ENCODE results near the gene SLC28A1.
"Not testable (repeated sequence)": the region's sequence is repeated elsewhere in the genome, so short reads cannot be mapped to it uniquely, and the experiment has no call there.

The SLC28A1 gene, protein sequence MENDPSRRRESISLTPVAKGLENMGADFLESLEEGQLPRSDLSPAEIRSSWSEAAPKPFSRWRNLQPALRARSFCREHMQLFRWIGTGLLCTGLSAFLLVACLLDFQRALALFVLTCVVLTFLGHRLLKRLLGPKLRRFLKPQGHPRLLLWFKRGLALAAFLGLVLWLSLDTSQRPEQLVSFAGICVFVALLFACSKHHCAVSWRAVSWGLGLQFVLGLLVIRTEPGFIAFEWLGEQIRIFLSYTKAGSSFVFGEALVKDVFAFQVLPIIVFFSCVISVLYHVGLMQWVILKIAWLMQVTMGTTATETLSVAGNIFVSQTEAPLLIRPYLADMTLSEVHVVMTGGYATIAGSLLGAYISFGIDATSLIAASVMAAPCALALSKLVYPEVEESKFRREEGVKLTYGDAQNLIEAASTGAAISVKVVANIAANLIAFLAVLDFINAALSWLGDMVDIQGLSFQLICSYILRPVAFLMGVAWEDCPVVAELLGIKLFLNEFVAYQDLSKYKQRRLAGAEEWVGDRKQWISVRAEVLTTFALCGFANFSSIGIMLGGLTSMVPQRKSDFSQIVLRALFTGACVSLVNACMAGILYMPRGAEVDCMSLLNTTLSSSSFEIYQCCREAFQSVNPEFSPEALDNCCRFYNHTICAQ

DNA sequence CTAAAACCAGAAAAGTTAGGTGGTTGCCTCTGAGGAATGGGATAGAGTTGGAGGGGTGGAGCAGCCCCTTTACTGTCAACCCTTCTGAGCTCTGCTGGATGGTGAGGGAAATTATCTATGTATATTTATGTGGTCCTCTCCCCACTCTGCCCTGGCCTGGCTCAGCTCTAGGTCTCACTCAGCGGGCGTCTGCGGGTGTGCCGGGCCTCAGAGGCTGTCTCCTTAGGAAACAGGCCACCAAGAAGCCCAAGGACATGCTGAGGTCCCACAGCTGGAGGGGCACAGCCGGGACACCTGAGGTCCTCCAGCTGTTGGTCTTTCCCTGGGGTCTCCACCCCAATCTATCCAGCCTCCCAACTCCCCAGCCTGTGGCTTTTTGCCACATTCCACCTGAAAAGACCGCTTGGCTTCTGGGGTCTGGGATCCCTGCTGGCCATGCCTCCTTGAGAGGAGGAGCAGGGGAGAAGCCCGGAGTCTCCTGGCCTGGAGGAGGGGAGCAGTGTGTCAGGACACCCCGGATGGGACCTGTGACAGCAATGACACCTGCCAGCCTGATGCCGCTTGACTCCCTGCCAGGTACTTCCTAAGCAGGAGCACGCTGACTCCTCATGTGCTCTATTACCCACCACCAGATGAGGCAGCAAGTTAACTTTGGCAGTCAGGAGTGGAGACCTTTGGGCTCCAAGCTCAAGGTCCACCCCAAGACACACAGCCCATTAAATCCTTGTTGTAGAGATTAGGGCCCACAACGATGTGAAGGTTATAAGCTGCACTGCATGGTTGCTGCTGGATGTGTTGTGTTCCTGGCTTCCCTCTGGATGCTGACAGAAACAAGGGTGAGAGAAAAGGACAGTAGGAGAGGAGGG, at the start of gene SLC28A1:
Gene SLC28A1 (plus strand): TSS at position 747 of the 866 bp plus-strand sequence. CDS start 3,099 bp downstream, outside the sequence.
- in situ Hi-C loops (cut with HindIII; ENCODE audit: low pct_unique_long_range_greater_than_20kb, low sequenced_read_pairs): no loop called here
- no peak for DNase-seq (ENCODE audit: low read depth in 1 of 2, low spot score in 1 of 2)

DNA sequence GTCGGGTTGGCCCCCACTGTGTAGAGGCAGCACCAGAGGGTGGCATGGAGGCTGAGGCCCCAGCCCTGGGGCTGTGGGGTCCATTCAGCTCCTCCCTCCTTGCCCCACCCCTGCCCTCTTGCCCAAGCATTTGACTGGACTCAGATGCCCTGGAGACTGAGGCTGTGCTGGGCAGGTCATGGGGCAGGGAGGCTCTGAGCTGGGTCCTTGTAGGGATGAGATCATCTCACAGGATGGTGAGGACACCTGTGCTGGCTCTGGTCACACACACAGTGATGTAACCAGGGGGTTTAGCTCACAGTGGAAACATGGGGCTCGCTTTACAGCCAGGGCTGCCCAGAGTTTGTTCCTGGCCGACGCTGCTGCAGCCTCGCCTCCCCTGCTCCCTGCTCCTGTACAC, 49.5 kb upstream of the SLC28A1 start:
- in situ Hi-C loops (cut with HindIII; ENCODE audit: low pct_unique_long_range_greater_than_20kb, low sequenced_read_pairs): no loop called here

More for the DNA sequence above, at the start of gene SLC28A1:
- TF ChIP-seq JUND (IDR thresholded peaks at IDR 0.05; ENCODE audit: low read depth): no peak

DNA sequence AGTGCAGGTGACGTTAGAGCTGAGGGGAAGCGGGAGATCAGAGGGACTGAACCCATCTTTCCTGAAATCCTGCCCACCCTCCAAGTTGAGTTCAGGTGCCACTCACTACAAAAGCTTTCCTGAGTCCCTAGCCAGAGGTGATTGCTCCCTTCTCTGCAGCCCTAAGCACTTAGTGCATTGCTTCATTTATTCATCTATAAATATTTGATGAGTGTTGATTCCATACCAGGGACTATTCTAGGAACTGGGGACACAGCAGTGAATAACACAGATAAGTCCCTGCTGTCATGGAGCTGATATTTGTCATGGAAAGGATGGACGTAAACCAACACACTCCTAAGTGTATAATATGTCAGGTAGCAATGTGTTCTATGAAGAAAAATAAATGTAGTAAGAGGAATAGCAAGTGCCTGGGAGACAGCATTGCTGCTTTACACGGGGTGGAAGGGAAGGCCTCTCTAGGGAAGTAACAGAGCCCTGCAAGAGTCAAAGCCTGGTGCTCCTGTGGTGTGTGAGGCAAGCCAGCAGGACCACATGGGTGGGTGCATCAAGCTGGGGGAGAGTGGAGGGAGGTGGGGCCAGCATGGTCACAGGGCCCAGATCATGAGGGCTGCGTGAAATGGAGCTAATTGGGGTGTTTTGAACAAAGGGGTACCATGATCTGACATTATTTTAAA, 48.7 kb upstream of the SLC28A1 start:
- in situ Hi-C loops (cut with HindIII; ENCODE audit: low pct_unique_long_range_greater_than_20kb, low sequenced_read_pairs): no loop called here
- TF ChIP-seq JUND (IDR thresholded peaks at IDR 0.05; ENCODE audit: low read depth): no peak
- DNase-seq (ENCODE audit: low read depth in 1 of 2, low spot score in 1 of 2): no peak

More for the DNA sequence above, 49.5 kb upstream of the SLC28A1 start:
- DNase-seq (ENCODE audit: low read depth in 1 of 2, low spot score in 1 of 2): no peak
- no peak for TF ChIP-seq JUND (IDR thresholded peaks at IDR 0.05; ENCODE audit: low read depth)

DNA sequence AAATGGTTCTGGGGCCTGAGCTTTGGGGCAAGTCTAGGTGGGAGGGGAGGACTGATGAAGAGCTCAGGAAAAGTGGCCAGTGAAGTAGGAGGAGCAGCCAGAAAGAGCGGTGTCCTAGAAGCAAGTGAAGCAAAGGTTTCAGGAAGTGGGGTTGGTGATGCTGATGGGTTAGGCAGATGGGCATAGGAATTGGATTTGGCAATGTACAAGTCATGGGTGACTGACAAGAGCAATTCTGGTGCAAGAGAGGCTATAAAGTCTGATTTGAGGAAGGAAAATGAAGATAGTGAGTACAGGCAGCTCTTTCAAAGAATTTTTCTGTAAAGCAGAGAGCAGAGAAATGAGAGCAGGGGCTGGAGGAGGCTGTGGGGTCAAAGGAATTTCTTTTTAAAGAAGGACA, 47.6 kb upstream of the SLC28A1 start:
- in situ Hi-C loops (cut with HindIII; ENCODE audit: low pct_unique_long_range_greater_than_20kb, low sequenced_read_pairs): no loop called here
- no peak for TF ChIP-seq JUND (IDR thresholded peaks at IDR 0.05; ENCODE audit: low read depth)
- DNase-seq (ENCODE audit: low read depth in 1 of 2, low spot score in 1 of 2): no peak

DNA sequence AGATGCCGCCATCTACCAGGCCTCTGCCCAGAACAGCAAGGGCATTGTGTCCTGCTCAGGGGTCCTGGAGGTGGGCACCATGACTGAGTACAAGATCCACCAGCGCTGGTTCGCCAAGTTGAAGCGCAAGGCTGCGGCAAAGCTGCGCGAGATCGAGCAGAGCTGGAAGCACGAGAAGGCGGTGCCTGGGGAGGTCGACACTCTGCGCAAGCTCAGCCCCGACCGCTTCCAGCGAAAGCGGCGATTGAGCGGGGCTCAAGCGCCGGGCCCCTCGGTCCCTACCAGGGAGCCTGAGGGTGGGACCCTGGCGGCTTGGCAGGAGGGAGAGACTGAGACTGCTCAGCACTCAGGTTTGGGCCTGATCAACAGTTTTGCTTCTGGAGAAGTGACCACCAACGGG, 44.7 kb upstream of the SLC28A1 start:
- no peak for TF ChIP-seq JUND (IDR thresholded peaks at IDR 0.05; ENCODE audit: low read depth)
- in situ Hi-C loops (cut with HindIII; ENCODE audit: low pct_unique_long_range_greater_than_20kb, low sequenced_read_pairs): no loop called here
- no peak for DNase-seq (ENCODE audit: low read depth in 1 of 2, low spot score in 1 of 2)

DNA sequence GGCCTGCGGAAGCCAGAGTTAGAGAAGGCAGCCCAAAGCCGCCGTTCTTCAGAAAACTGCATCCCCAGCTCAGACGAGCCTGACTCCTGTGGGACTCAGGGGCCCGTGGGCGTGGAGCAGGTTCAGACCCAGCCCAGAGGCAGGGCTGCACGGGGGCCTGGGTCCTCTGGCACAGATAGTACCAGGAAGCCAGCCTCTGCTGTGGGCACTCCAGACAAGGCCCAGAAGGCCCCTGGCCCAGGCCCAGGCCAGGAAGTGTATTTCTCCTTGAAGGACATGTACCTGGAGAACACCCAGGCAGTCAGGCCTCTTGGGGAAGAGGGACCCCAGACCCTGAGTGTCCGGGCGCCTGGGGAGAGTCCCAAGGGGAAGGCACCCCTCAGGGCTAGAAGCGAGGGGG, 44.2 kb upstream of the SLC28A1 start:
- no peak for TF ChIP-seq JUND (IDR thresholded peaks at IDR 0.05; ENCODE audit: low read depth)
- in situ Hi-C loops (cut with HindIII; ENCODE audit: low pct_unique_long_range_greater_than_20kb, low sequenced_read_pairs): no loop called here
- no peak for DNase-seq (ENCODE audit: low read depth in 1 of 2, low spot score in 1 of 2)

DNA sequence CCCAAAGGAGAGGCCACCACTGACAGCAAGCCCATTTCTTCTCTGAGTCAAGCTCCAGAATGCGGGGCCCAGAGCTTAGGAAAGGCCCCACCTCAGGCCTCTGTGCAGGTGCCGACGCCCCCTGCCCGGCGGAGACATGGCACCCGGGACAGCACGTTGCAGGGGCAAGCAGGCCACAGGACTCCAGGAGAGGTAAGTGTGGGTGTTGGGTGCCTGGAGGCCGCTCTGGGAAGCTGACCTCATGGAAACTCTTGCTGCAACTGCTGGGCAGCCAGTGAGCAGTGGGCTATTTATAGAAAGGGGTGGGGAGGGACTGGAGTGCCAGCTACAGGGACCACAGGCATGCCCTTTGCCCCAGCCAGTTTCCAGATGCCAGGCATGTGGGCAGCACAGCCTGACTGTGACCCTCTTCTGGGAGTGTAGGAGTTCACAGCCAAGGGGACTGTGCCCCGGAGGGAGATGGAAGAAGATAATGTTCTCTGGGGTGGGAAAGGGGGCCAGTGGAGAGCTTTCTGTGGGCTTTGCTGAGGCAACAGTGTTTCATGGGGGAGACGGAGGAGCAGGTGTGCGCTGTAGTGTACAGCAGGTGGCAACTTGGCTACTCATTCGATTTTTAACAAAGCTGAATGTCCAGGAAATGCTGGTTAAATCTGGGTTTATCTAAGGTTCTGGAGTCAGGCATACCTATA, 43.6 kb upstream of the SLC28A1 start:
- no peak for TF ChIP-seq JUND (IDR thresholded peaks at IDR 0.05; ENCODE audit: low read depth)
- no peak for DNase-seq (ENCODE audit: low read depth in 1 of 2, low spot score in 1 of 2)
- in situ Hi-C loops (cut with HindIII; ENCODE audit: low pct_unique_long_range_greater_than_20kb, low sequenced_read_pairs): no loop called here

DNA sequence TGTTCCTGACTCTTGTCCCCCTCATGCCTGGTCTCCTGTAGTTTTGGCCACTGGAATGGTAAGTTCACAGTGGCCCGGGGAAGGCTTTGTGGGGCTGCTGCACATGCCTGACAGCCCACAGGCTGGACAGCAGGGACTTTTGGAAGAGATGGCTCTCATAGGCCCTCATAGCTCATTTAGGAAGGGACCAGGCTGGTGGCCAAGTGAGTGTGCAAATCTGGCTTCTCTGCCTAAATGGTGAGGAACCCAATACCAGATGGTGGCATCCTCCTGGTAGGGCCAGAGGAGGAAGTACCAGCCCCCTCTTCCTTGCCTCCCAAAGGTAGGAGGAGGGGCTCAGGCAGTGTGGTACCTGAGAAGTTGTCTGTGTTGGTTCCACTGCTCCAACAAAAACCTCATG, 41.7 kb upstream of the SLC28A1 start:
- DNase-seq (ENCODE audit: low read depth in 1 of 2, low spot score in 1 of 2): no peak
- in situ Hi-C loops (cut with HindIII; ENCODE audit: low pct_unique_long_range_greater_than_20kb, low sequenced_read_pairs): no loop called here
- no peak for TF ChIP-seq JUND (IDR thresholded peaks at IDR 0.05; ENCODE audit: low read depth)

DNA sequence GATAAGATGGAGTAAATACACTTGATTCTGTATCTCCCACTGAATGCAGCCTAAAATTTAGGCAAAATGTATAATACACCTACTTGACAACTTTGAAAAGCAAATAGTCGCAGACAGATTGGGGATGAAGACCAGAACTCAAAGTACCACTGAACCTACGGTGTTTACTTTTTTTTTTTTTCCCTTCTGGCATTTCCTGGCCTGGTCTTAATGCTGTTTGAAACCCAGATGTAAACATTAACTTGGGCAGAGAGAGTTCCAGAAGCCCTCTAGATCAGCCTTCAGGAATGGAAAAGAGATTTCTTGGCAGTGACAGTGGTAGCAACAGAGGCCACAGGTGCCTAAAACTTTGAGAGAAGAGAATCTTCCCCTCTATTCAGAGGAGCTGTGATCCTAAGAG, 39.5 kb upstream of the SLC28A1 start:
- no peak for TF ChIP-seq JUND (IDR thresholded peaks at IDR 0.05; ENCODE audit: low read depth)
- in situ Hi-C loops (cut with HindIII; ENCODE audit: low pct_unique_long_range_greater_than_20kb, low sequenced_read_pairs): no loop called here
- no peak for DNase-seq (ENCODE audit: low read depth in 1 of 2, low spot score in 1 of 2)

DNA sequence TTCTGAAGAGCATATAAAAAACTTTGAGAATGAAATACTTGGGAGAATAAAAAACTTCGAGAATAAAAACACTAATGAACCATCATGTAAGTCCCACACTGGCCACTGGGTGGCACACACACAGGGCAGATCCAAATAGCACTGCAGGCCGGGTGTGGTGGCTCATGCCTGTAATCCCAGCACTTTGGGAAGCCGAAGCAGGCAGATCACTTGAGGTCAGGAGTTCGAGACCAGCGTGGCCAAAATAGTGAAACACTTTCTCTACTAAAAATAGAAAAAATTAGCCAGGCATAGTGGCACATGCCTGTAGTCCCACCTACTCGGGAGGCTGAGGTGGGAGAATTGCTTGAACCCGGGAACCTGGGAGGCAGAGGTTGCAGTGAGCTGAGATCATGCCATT, 38.8 kb upstream of the SLC28A1 start:
- in situ Hi-C loops (cut with HindIII; ENCODE audit: low pct_unique_long_range_greater_than_20kb, low sequenced_read_pairs): not testable (repeated sequence)
- peak in 1 of 2 experiments; percentile 81 for DNase-seq (ENCODE audit: low read depth in 1 of 2, low spot score in 1 of 2)

DNA sequence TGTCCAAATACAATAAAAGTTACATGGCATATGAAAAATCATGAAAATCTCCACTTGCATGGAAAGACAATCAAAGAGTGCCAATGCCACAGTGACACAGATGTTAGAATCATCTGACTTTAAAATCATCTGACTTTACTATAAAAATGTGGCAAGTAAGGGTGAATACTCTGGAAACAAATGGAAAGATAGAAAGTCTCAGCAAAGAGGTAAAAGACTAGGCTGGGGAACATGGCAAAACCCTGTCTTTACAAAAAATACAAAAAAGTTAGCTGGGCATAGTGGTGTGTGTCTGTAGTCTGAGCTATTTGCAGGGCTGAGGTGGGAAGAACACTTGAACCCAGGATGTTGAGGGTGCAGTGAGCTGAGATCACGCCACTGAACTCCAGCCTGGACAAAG, 38.2 kb upstream of the SLC28A1 start:
- DNase-seq (ENCODE audit: low read depth in 1 of 2, low spot score in 1 of 2): no peak
- TF ChIP-seq JUND (IDR thresholded peaks at IDR 0.05; ENCODE audit: low read depth): no peak
- in situ Hi-C loops (cut with HindIII; ENCODE audit: low pct_unique_long_range_greater_than_20kb, low sequenced_read_pairs): no loop called here

DNA sequence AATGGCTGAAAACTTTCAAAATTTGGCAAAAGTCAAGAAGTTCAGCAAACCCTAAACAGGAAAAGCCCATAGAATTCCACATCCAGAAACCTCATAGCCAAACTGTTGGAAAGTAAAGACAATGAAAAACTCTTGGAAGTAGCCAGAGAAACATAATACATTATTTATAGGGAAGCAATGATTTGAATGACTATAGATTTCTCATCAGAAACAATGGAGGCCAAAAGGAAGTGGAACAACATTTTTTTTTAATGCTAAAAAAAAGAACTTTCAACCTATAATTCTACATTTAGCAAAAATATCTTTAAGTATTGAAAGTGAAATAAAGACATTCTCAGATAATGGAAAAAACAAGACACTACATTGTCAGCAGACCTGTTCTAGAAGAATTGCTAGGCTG, 37.1 kb upstream of the SLC28A1 start:
- TF ChIP-seq JUND (IDR thresholded peaks at IDR 0.05; ENCODE audit: low read depth): no peak
- in situ Hi-C loops (cut with HindIII; ENCODE audit: low pct_unique_long_range_greater_than_20kb, low sequenced_read_pairs): no loop called here
- DNase-seq (ENCODE audit: low read depth in 1 of 2, low spot score in 1 of 2): no peak

Measured in T47D (cell line).